HUES6 (cell line): ENCODE results near the gene CASP9.

Experiments
- H3K27ac ChIP-seq: 2 replicates; pipeline ENCODE4 v1.7.0; 2013; ENCODE audit warnings: low read depth, mild to moderate bottlenecking, low read length, inconsistent platforms
- H3K27me3 ChIP-seq: 2 replicates; pipeline ENCODE4 v1.6.1; 2013; ENCODE audit warnings: low read length; ENCODE audit not compliant: control insufficient read depth, insufficient read depth
- H3K36me3 ChIP-seq: 2 replicates; pipeline ENCODE4 v1.6.1; 2013; ENCODE audit warnings: low read length; ENCODE audit not compliant: control insufficient read depth, insufficient read depth
- H3K4me1 ChIP-seq: 2 replicates; pipeline ENCODE4 v1.6.1; 2013; ENCODE audit warnings: low read length; ENCODE audit not compliant: control insufficient read depth, insufficient read depth
- H3K4me3 ChIP-seq: 2 replicates; pipeline ENCODE4 v1.5.1; 2013; ENCODE audit warnings: low read depth, low read length
- H3K9ac ChIP-seq: one replicate; pipeline ENCODE4 v1.6.1; 2013; ENCODE audit warnings: mild to moderate bottlenecking, low read length
- H3K9me3 ChIP-seq: 2 replicates; pipeline ENCODE4 v1.6.1; 2013; ENCODE audit warnings: low read depth, low read length; ENCODE audit not compliant: control insufficient read depth, insufficient read depth

The CASP9 gene

GRCh38 chr1:15524021-15524282 lies at the start of gene CASP9:
Gene CASP9 (minus strand): TSS chr1:15524215. CDS start chr1:15524200, 15 bp downstream.
- peaks cover 10% of the 10 kb centered on the region for H3K4me1 ChIP-seq
- no peaks in the 10 kb centered on the region for H3K9me3 ChIP-seq
- peak within 1 kb of the TSS; percentile 96 for H3K9ac ChIP-seq
- H3K36me3 ChIP-seq = no peaks in the 10 kb centered on the region
- H3K4me3 ChIP-seq = peak within 1 kb of the TSS; percentile 97
- H3K27me3 ChIP-seq = no peaks in the 10 kb centered on the region
- H3K27ac ChIP-seq = peak within 1 kb of the TSS; percentile 97

- Histone ChIP-seq H3K27ac (no peak overlapping the region), H3K36me3 (peaks cover 31% of the 10 kb centered on the region), H3K4me1 (no peaks in the 10 kb centered on the region), H3K4me3 (no peak overlapping the region), H3K9ac (no peak overlapping the region), H3K9me3 (no peaks in the 10 kb centered on the region), H3K27me3 (no peaks in the 10 kb centered on the region)
These were observed 49.5 kb upstream of the CASP9 start for GRCh38 chr1:15573477-15573876.

GRCh38 chr1:15571266-15571665 lies 47.3 kb upstream of the CASP9 start:
- no peak overlapping the region for H3K9ac ChIP-seq
- H3K4me3 ChIP-seq = no peak overlapping the region
- no peaks in the 10 kb centered on the region for H3K9me3 ChIP-seq
- H3K27ac ChIP-seq = no peak overlapping the region
- H3K4me1 ChIP-seq = no peaks in the 10 kb centered on the region
- H3K27me3 ChIP-seq = no peaks in the 10 kb centered on the region
- peaks cover 53% of the 10 kb centered on the region for H3K36me3 ChIP-seq

- no peak overlapping the region for H3K4me3 ChIP-seq
- no peak overlapping the region for H3K9ac ChIP-seq
- H3K27ac ChIP-seq = no peak overlapping the region
- H3K4me1 ChIP-seq = no peaks in the 10 kb centered on the region
- H3K27me3 ChIP-seq = no peaks in the 10 kb centered on the region
- H3K36me3 ChIP-seq = peaks cover 57% of the 10 kb centered on the region
- H3K9me3 ChIP-seq = no peaks in the 10 kb centered on the region
These were observed 46.8 kb upstream of the CASP9 start for GRCh38 chr1:15570861-15571260.

- Histone ChIP-seq H3K27ac (no peak overlapping the region), H3K9me3 (no peaks in the 10 kb centered on the region), H3K27me3 (no peaks in the 10 kb centered on the region), H3K9ac (no peak overlapping the region), H3K4me3 (no peak overlapping the region), H3K4me1 (no peaks in the 10 kb centered on the region), H3K36me3 (peaks cover 74% of the 10 kb centered on the region)
These were observed 44.5 kb upstream of the CASP9 start for GRCh38 chr1:15568387-15569073.

GRCh38 chr1:15559189-15559810 lies 35.3 kb upstream of the CASP9 start:
- no peak overlapping the region for H3K27ac ChIP-seq
- H3K4me1 ChIP-seq = no peaks in the 10 kb centered on the region
- no peaks in the 10 kb centered on the region for H3K9me3 ChIP-seq
- no peak overlapping the region for H3K9ac ChIP-seq
- H3K36me3 ChIP-seq = peaks cover 44% of the 10 kb centered on the region
- H3K4me3 ChIP-seq = no peak overlapping the region
- no peaks in the 10 kb centered on the region for H3K27me3 ChIP-seq

GRCh38 chr1:15558516-15558915 lies 34.5 kb upstream of the CASP9 start:
- H3K4me1 ChIP-seq = no peaks in the 10 kb centered on the region
- H3K9ac ChIP-seq = no peak overlapping the region
- H3K27me3 ChIP-seq = no peaks in the 10 kb centered on the region
- peaks cover 39% of the 10 kb centered on the region for H3K36me3 ChIP-seq
- H3K27ac ChIP-seq = no peak overlapping the region
- H3K4me3 ChIP-seq = no peak overlapping the region
- H3K9me3 ChIP-seq = no peaks in the 10 kb centered on the region

GRCh38 chr1:15557594-15557993 lies 33.6 kb upstream of the CASP9 start:
- Histone ChIP-seq H3K4me1 (no peaks in the 10 kb centered on the region), H3K27ac (no peak overlapping the region), H3K4me3 (no peak overlapping the region), H3K9ac (no peak overlapping the region), H3K27me3 (no peaks in the 10 kb centered on the region), H3K9me3 (no peaks in the 10 kb centered on the region), H3K36me3 (peaks cover 34% of the 10 kb centered on the region)

- H3K4me3 ChIP-seq = no peak overlapping the region
- H3K36me3 ChIP-seq = peaks cover 28% of the 10 kb centered on the region
- no peak overlapping the region for H3K27ac ChIP-seq
- no peak overlapping the region for H3K9ac ChIP-seq
- no peaks in the 10 kb centered on the region for H3K27me3 ChIP-seq
- H3K4me1 ChIP-seq = no peaks in the 10 kb centered on the region
- no peaks in the 10 kb centered on the region for H3K9me3 ChIP-seq
These were observed 33.0 kb upstream of the CASP9 start for GRCh38 chr1:15557008-15557407.

GRCh38 chr1:15550573-15550972 lies 26.6 kb upstream of the CASP9 start:
- Histone ChIP-seq H3K9me3 (no peaks in the 10 kb centered on the region), H3K27ac (no peak overlapping the region), H3K36me3 (peaks cover 50% of the 10 kb centered on the region)

GRCh38 chr1:15546641-15547040 lies 22.6 kb upstream of the CASP9 start:
- H3K27ac ChIP-seq = no peak overlapping the region
- no peak overlapping the region for H3K4me3 ChIP-seq
- no peaks in the 10 kb centered on the region for H3K9me3 ChIP-seq
- no peak overlapping the region for H3K9ac ChIP-seq
- peaks cover 83% of the 10 kb centered on the region for H3K36me3 ChIP-seq
- H3K27me3 ChIP-seq = no peaks in the 10 kb centered on the region
- no peaks in the 10 kb centered on the region for H3K4me1 ChIP-seq

More at GRCh38 chr1:15550573-15550972, 26.6 kb upstream of the CASP9 start:
- Histone ChIP-seq H3K4me1 (no peaks in the 10 kb centered on the region), H3K9ac (no peak overlapping the region), H3K27me3 (no peaks in the 10 kb centered on the region), H3K4me3 (no peak overlapping the region)
